HG03460 (cell line): Measurements from ENCODE around the gene KLF13.

ENCODE experiments used
- ATAC-seq: cut with Tn5 transposase; IDR thresholded peaks from one replicate; pipeline ENCODE4 v1.9.1; 2021; ENCODE audit not compliant: unreplicated experiment

The KLF13 gene

DNA sequence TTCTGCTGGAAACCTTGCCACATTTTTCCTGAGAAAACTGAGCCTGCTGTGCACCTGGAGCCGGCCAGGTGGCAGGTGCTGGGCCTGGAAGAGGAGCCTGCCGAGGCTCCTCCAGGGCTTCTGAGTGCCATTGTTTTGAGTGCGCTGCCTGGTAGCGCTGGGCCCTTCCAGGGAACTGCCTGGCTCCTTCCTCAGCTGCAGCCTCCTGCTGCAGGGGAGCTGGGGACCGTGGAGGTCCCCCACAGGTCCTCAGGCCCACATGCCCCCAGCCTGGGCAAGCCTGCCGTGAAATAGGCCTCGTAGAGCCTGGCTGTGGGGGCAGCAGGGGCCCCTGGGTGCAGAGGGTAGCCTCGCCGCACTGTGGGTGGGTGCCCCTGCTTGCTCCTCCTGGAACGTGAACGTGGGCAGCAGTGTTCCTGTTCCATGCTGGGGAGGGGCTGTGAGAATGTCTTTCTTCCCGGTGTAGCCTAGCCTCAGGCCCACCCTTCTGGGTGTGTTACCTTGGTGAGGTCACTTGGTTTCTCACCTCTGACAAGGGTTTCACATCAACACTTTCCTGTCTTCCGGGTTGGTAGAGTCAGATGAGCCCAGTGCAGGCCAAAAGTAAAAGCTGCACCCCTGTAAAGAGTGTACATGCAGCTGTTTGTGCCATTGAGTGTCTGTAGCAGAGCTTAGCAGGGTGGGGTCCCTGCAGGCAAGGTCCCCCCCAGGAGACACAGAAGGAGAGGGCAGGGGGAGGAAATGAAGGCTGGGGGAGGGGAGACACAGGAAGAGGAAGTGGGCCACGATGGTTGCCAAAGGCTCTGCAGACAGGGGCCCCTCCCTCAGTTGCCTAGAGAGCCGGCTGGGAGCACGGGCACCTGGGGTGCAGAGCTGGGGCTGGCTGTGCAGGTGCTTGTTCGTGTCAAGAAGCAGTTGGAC, 34.5 kb downstream of the KLF13 start:
- ATAC-seq: peak; percentile 57

DNA sequence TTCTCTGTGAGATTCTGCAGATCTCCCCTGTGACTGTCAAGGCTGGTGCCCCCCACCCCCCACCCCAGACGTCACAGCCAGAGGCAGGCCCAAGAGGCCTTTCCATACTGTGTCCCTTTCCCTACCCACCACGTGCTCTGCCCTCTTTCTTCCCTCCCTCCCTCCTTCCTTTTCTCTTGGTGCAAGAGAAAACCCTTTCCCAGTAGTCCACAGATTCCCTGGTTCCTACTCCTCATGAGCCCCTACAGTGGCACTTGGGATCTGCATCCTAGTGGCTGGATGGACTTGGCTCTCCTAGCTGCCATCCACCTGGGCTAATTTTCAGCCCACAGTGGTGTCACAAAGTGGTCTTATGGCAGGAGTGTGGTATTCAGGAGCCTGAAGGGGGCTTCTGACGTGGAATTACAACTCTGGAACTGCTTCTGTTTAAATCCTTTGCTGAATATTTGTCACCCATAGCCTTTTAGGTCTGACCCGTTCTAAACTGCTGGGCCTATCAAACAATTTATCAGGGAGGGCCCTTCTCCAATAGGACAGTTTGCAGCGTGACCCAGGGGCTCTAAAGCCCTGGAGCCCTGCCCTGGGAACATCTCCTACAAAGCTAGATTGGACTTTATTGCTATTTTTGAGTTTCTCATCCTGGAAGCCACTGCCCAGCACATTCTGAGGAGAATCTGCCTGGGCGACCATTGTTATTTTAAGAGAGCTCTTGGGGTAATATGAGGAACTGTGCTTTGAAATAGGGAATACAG, 35.3 kb downstream of the KLF13 start:
- ATAC-seq: no peak

DNA sequence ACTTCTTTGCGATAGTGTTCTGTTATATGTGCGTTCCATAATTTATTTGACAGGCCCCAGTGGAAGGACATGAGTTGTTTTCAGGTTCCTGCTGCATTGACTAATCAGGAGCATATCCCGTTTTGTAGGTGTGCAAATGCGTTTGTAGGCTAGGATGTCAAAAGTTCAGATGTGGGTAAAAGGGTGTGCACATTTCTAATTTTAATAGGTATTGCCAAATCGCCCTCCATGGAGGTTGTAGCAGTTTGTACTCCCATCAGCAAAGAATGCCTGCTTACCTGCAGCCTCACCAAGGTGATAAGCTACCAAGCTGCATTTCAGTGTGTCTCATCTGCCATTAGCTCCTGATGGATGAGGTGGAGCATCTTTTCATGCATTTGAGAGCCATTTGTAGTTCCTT, 36.3 kb downstream of the KLF13 start:
- ATAC-seq: no peak

DNA sequence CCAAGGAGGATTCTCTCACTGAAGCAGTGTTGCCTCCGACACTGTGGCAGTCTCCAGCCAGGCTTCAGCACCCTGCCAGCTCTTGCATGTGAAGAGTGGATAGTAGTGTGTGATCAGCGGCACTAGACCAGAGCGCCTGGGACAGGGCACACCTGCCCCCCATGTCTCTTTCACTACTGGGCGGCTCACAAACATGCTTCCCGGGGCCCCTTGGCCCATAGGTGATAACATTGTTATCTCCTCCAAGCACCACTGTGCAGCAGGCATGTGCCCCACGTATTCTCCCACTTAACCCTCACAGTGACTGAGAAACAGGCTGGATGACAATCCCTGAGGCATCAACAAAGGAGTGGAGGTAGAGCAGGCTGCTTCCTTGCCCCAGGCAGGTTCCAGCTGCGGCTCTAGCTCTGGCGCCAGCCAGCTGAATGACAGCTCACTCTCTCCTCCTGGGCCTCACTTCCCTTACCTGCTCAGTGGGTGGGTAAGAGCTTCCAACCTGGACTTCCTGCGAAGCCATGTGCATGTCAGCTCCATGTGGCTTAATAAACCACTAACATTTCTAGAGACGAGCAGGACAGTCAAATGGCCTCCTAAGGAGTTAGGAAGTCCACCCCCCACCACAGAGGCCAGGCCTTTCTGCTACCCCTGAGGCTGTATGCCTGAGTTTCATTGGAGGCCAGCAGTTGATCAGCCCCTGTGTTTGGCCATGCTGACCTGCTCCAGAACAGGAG, 37.8 kb downstream of the KLF13 start:
- ATAC-seq: no peak

DNA sequence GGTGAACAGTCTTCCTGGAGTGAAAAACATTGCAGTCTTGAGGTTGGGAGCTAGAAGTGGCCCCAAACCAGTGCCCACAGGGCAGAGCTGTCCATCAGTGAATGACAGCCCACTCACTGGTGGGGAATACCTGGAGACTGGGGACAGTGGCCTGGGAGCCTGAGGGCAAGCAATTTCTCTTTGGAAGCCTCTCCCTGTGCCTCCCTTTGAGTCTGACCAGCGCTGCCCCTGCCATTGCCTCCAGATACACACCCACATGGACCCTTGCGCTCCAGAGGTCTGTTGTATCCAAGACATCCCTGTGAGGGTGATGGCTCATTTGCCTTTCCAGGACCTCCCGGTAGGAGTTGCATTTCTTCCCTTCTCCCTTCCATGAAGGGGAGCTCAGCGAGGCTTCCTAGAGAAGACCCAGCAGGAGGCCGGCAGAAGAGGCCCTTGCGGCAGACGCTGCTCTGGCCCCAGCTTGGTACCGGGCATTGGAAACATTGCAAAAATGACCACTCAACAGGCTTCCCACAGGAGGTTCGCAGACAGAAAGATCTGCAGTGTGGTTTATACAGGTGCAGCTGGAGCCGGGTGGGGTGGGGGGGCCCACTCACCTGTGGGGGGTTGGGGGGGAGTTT, 38.5 kb downstream of the KLF13 start:
- no peak for ATAC-seq

DNA sequence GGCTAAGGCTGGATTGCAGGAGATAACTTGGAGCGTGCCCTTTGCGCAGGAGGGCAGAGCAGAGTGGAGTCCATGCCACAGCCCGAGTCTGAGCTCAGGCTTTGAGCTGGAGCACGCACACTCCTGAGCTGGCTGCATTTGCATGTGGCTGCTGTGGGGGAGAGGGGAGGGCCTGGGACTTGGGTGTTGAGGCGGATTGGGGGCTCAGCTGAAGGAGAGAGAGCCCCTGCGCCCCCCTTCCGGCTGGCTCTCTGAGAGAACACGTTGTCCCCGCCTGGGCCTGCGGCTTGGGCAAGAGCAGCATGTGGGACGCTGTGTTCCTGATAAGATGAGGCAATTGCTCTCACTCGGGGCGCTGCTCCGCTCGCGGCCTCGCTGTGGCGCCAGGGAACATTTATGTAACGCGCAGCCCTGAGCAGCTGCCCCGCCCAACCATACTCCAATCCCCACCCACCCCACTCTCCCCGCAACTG, 39.1 kb downstream of the KLF13 start:
- ATAC-seq: peak; percentile 48

DNA sequence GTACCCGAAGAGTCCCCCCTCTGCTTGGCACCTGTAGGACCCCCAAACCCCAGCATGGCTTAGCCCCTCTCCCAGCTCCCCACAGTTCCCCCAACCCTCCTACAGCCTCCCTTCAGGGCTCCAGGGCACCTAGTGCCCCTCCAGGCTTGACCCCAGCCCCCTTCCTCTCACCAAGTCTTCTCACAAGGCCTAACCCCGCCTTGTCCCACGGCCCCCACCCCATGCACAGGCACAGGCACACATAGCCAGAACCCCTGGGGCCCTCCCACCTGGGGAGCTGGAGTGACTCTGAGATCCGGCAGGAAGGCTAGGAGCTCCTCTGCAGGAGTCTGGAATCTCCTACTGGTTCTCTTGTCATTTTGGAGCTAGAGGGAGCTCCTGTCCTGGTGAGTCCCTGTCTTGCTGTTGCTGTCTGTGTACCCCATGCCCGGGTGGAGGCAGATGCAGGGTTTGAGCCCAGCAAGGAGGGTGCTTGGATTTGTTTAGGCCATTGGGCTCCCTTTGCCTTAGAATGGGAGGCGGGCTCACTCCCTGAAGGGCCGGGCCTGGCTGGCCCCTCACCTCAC, 39.6 kb downstream of the KLF13 start:
- ATAC-seq: no peak

DNA sequence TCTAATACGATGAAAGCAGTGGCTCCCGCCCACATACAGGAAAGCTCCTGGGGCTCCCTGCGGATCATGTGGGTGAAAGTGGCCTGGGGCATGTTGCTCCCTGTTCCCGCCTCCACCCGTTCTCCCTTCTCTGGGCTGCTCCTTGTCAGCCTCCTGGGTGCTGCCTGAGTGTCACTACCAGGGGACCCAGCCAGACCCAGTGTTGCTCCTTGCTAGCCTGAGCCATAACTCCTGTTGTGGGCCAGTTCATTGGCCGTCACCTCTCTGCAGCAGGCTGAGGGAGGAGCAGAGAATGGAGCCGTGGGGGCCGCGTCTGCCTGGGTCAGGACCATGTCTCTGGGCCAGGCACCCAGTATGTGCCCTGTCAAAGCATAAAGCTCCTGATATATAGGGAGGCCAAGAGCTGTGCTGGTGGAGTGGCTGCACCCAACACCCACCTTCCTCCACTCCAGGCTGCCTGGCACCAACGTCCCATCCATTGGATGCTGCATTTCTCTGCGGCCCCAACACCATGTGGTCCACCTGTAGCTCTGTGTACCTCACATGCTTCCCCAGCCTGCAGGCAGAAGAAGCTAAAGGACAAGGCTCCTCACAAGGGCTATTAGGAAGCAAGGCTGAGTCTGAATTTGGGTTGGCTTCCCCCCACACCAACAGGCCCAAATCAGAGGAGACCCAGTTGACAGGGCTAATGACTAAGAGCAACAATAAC, 40.5 kb downstream of the KLF13 start:
- no peak for ATAC-seq

DNA sequence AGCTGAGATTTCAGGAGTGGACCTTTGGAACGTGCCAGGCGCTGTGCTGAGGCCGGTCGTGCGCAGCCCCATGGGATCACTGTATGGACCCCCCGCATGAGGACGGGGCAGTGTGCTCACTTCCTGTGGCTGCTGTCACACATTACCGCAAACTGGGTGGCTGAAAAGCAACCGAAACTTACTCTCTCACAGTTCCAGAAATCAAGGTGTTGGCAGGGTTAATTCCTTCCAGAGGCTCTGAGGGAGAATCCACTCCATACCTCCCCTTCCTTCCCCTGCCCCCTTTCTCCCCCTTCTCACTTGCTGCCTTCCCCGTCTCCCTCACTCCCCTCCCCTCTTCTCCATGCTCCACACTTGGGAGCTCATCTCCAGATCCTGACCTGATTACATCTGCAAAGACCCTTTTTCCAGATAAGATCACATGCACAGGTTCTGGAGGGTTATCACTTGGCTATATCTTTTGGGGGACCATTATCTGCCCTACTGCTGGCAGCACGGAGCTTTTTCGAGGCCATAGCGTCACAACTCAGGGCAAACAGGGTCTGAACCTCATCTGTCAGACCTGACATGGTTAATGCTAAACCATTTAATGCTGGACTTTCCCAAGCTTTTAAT, 41.2 kb downstream of the KLF13 start:
- peak; percentile 47 for ATAC-seq

DNA sequence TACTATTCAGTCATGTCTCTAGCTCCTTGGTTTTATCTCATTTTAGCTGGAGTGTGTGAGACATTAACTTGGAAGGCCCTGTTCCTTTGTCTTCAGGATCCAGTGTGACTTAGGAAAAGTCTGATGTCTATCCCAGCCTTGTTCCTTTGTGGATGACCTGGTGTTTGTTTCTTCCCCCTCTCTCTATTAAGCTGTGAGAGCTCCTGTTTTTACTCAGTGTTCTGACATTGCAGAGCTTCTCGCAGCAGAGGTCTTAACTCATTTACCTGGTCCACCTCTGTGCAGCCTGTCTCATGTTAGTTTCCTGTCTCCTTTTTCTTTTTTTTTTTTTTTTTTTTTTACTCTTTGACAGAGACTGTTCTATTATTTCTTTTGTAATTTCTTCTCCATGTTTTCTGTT, 43.1 kb downstream of the KLF13 start:
- no peak for ATAC-seq

DNA sequence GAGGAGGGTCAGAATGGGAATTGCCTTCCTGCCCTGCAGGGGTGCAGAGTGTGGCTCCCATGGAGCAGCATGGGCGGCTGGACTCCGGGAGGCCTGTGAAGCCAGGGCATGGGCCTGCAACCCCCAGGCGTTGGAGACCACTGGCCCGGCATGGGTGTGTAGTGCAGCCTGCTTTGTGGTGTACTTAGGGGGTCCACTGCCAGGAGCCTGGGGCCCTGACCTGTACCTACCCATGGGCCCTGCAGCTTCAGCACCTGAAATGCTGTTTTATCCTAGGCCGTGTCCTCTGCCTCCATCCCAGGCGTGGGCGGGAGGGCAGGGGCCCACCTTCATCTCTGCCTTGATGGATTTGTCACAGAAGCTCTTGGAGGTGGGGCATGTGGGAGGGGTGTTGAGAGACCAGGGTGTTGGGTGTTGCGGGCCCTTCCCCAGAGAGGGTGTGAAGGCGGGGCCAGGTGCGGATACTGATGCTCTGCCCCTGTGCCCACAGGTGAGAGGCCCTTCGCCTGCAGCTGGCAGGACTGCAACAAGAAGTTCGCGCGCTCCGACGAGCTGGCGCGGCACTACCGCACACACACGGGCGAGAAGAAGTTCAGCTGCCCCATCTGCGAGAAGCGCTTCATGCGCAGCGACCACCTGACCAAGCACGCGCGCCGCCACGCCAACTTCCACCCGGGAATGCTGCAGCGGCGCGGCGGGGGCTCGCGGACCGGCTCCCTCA, 45.0 kb downstream of the KLF13 start:
- no peak for ATAC-seq

DNA sequence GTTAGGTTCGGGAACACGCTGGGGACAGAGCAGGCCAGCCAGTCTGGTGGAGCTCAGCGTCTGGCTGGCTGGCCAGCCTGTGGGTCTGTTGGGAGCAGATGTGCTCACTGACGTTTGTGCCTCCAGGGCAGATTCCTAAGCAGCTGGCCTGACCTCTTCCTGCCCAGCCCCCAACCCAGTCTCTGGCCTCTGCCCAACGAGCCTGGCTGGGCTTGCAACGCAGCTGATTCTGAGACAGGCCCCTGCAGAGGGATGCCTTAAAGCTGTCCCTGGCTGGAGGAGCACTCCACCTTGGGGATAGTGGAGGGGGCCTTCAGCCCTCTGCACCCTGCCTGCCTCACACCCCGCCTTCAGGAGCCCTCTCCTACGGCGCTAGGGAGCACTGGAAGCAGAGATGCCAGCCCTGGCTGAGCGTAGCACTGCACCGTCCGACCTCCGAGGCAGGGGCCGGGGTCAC, 46.0 kb downstream of the KLF13 start:
- ATAC-seq: no peak

DNA sequence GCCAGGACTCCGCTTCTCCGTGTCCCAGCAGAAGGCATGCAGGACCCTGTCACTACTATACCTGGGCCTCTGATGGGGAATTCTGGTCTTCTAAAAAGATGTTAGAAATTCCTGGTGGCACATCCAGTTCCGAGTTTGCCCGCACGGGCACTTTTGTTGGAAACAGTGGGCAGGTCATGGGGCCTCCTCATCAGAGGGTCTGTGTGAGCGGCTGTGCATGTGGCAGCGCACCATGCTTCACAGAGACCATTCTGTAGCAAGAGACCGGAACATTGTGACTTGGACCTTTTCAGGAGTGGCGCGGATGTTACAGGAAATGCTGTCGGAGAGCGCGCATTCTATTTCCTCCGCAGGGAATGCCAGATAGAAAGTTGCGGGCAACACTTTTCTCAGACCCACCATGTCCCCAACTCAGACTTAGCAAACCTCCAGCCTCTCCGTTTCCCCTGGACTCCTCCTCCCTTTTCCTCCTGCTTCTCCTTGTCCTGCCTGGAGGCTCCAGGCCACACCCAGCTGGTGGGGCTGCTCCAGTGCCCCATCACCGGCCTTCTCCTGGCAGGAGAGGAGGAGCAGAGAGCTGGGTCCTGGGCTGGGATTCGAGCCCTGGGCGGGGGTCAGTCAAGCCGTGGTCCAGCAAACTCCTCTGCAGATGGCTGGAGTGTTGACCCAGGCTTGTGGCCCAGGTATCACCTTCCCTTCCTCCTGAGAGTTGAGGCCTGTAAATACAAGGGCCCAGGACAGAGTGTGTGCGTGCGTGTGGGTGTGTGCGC, 46.6 kb downstream of the KLF13 start:
- no peak for ATAC-seq

DNA sequence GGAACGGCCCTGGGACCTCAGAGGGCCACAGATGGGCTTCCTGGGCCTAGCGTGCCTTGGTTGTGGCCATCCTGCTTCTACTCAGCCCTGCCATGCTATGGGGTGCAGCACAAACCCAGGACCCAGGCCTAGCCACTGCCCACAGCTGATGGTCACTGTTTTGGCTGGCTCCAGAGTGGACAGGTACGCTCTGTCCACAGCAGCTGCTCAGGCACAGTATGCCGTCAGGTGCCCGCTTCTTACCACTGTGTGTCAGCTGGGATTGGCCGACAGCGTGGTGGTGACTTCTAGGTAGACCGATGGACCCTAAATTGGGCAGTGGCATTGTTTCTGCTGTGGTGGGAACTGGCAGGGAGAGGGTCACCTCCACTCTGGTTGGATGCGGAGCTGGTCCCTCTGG, 47.3 kb downstream of the KLF13 start:
- ATAC-seq: no peak

DNA sequence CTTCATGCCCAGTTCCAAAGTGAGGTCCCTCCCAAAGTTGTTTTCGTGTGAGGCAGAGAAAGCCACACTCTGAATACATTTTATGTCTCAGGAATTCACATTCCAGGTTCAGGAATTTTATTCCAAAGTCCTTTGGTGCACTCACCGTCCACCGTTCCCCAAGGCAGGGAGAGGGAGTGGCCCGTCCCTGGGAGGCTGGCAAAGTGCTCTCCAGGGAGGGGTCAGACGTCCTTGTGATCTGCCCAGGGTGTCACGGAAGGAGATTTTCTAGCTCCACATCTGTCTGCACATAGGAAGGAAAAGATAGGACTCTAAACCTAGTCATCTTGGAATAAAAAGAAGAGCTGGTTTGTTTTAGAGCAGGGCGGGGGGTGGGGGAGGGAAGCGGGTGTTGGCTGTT, 47.9 kb downstream of the KLF13 start:
- ATAC-seq: no peak

DNA sequence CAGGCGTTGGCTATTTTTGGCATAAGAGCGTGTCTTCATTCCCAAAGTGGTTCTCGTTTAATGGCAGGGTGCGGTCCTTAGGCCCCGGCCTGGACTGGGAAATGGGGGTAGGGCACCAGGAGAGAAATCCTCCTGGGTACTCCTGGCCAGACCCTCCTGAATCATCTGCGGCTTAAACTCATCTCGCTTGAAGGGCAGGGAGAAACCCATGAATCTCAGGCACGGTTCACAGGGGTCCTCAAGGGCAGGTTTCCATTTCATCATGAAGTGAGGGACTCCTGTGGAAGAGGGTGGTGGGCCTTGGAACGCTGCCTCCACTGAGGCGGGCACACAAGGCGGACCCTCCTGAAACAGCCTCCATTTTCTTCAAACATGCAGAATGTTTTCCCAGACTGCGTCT, 48.4 kb downstream of the KLF13 start:
- ATAC-seq: no peak

DNA sequence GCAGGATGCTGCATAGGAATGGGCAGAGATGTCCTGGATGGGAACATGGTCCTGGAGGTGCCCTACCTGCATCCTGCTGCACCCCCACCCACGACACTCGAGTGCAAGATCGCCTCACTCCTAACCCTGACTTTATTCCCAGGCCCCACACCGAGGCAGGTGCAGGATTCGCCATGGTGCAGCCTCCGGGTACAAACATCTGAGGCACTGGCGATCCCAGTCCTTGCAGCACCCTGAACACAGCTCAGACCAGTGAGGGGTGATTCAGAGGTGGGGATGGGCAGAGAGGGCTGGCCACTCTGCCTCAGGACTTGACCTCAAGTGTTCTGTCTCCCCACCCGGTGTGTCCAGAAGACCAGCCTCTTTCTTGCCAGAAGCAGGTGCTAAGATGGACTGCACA, 49.1 kb downstream of the KLF13 start:
- no peak for ATAC-seq

DNA sequence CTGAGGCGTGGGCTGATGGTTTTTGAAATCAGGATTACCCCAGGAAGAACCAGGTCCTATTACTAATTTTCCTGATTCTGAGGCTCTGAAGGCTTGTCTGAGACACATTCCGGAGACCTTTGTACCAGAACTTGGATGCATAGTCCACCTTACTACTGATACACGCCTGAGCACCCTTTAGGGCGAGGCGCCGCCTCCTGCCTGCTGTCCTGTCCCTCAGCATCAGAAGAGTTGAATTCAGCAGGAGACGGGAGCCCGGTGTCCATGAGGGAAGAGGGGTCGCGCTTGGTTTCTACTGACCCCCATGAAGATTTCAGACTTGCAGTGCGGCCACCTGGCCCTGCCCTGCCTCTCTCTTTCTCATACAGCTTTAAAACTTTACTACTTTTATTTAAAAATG, 49.9 kb downstream of the KLF13 start:
- ATAC-seq: no peak
